T-helper 2 cell treated with Interferon-gamma antibody and Interleukin-4, amounts not matched to agents 5 μg/mL and 100 μg/mL, for 36 hours (primary cell): ENCODE measurements around the gene CCNL2.

Experiments used
- DNase-seq: peaks from one replicate; pipeline ENCODE4 v3.0.0; 2021; ENCODE audit warnings: low spot score
- H3K27ac Mint-ChIP-seq: one replicate; pipeline ENCODE4 v1.8.0; 2021; ENCODE audit warnings: mild to moderate bottlenecking, mixed read lengths
- H3K27me3 Mint-ChIP-seq: one replicate; pipeline ENCODE4 v1.8.0; 2021; ENCODE audit warnings: low read depth, mixed read lengths
- H3K36me3 Mint-ChIP-seq: one replicate; pipeline ENCODE4 v1.8.0; 2021; ENCODE audit warnings: low read depth, mixed read lengths
- H3K4me1 Mint-ChIP-seq: one replicate; pipeline ENCODE4 v1.8.0; 2021; ENCODE audit warnings: low read depth, mixed read lengths
- H3K4me3 Mint-ChIP-seq: one replicate; pipeline ENCODE4 v1.8.0; 2022; ENCODE audit warnings: mild to moderate bottlenecking, moderate library complexity, mixed read lengths
- H3K9me3 Mint-ChIP-seq: one replicate; pipeline ENCODE4 v1.8.0; 2021; ENCODE audit warnings: mixed read lengths

Gene CCNL2

DNA sequence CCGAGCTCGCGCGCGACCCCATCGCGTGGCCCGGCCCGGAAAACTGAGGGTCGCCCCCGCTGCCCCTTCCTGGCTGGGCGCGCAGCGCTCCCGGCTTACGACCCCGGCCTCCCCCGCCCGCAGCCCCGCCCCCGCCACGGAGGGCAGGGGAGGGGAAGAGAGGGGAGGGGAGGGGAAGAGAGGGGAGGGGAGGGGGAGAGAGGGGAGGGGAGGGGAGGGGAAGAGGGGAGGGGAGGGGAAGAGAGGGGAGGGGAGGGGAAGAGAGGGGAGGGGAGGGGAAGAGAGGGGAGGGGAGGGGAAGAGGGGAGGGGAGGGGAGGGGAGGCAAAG, 28.6 kb upstream of the CCNL2 start:
- Mint-ChIP-seq H3K4me3 (no peak overlapping the region), H3K27ac (no peak overlapping the region), H3K36me3 (no peaks in the 10 kb centered on the region), H3K4me1 (no peaks in the 10 kb centered on the region), H3K9me3 (no peaks in the 10 kb centered on the region), H3K27me3 (peaks cover 19% of the 10 kb centered on the region)
- DNase-seq, result no peak

DNA sequence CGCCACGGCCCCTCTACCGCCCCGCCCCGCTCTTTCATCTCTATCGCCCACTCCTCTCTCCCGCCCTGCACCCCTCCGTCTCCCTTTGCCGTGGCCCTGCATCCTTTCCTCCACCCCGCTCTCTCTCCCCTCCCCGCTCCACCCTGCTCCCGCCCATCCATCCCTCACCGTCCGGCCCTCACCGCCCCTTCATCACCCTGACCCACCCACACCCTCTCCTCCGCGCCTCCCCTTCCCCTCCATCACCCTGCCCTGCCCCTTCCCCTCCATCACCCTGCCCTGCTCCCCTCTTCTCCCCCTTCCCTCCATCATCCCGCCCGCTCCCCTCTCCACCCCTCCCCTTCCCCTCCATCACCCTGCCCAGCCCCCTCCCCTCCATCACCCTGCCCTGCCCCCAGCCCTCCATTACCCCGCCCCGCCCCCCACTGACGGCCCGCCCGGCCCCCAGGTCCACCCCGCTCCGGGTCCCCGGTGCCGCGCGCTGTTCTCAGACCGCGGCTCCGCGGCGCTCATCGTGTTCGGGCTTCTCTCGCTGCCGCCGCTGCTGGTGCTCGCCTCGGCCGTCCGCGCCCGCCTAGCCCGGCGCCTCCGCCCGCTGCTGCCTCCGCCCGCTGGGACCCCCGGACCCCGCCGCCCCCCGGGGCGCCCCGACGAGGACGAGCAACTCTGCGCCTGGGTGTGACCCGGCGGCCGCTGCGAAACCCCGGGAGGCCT, 28.1 kb upstream of the CCNL2 start:
- Mint-ChIP-seq H3K27me3 (peaks cover 19% of the 10 kb centered on the region), H3K9me3 (no peaks in the 10 kb centered on the region), H3K4me1 (peaks cover 2% of the 10 kb centered on the region), H3K27ac (no peak overlapping the region), H3K36me3 (no peaks in the 10 kb centered on the region), H3K4me3 (no peak overlapping the region)
- no peak for DNase-seq

DNA sequence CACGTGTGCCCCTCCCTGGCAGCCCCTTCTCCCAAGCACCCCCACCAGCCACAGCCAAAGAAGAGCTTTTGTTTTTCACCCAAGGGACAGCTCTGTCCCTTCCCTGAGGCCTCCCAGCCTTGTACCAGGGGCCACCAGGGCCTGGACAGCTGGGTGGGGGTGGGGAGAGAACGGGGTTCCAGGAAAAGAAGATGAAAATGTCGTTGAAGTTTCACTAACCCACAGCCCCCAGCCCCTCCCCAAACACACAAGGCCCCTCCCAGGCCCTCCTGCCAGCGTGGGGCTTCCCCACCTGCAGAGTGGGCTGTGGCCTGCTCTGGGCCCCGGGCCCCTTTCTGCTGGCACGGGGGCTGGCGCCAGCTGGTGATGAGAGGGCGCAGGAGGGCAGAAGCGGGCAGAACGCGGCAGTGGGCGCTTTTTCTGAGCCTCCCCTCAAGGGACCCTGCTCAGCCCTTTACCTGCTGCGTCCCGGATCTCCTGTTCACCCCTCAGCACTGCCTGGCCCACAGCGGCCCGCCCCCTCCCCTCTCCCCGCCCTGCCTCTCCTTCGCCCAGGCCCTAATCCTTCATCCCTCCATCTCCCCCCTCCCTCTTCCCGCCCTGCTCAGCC, 27.5 kb upstream of the CCNL2 start:
- no peak for DNase-seq
- peak overlapping the region; percentile 12 for H3K4me3 Mint-ChIP-seq
- no peaks in the 10 kb centered on the region for H3K9me3 Mint-ChIP-seq
- H3K27ac Mint-ChIP-seq, result no peak overlapping the region
- peaks cover 2% of the 10 kb centered on the region for H3K4me1 Mint-ChIP-seq
- H3K36me3 Mint-ChIP-seq, result no peaks in the 10 kb centered on the region
- peaks cover 19% of the 10 kb centered on the region for H3K27me3 Mint-ChIP-seq

DNA sequence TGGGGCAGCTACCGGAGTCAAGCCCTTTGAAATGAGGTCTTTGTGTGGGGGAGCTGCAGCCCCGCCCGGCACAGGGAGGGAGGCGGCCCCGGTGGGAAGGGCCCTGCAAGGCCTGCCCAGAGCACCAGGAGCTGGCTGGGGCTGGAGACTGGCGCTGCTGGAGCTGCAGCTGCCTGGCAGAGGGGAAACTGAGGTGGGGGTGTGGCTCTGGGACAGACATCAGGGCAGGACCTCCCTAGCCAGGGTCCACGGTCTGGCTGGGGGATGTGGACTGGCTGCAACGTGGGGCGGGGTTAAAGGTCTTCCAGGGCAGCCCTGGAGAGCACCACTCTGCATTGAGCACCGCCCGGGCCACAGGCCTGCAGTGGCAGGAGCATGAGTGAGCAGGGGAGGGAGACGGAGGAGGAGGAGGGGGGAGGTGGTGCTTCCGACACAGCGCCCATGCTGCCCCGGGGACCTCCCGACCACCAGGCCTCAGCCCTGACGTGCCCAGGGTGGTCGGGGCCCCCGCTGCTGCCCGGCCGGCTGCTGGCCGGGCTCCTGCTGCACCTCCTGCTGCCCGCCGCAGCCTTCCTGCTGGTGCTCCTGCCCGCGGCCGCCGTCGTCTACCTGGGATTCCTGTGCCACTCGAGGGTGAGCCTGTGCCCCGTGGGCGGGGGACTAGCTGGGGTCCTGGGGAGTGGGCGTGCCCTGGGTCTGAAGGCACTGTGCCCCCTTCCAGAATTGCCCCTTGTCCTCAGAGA, 26.8 kb upstream of the CCNL2 start:
- Mint-ChIP-seq H3K9me3 (no peaks in the 10 kb centered on the region), H3K27ac (no peak overlapping the region), H3K4me1 (peaks cover 2% of the 10 kb centered on the region), H3K36me3 (no peaks in the 10 kb centered on the region), H3K4me3 (peak overlapping the region; percentile 12), H3K27me3 (peaks cover 19% of the 10 kb centered on the region)
- no peak for DNase-seq

DNA sequence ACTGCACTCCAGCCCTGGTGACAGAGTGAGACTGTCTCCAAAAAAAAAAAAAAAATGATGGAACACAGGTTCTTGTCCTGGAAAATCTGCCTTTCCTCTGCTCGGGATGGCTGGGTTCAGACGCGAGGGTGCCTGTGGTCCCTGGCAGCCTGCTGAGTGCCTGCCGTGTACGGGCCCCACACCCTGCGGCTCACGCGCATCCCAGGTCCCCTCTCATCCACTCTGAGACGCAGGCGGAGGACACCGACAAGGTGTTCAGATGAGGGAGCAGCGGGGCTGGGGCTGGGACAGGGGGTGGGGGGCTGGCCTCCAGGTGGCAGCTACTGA, 26.3 kb upstream of the CCNL2 start:
- peaks cover 19% of the 10 kb centered on the region for H3K27me3 Mint-ChIP-seq
- no peak for DNase-seq
- no peaks in the 10 kb centered on the region for H3K36me3 Mint-ChIP-seq
- no peak overlapping the region for H3K27ac Mint-ChIP-seq
- no peaks in the 10 kb centered on the region for H3K9me3 Mint-ChIP-seq
- no peak overlapping the region for H3K4me3 Mint-ChIP-seq
- H3K4me1 Mint-ChIP-seq, result peaks cover 2% of the 10 kb centered on the region

DNA sequence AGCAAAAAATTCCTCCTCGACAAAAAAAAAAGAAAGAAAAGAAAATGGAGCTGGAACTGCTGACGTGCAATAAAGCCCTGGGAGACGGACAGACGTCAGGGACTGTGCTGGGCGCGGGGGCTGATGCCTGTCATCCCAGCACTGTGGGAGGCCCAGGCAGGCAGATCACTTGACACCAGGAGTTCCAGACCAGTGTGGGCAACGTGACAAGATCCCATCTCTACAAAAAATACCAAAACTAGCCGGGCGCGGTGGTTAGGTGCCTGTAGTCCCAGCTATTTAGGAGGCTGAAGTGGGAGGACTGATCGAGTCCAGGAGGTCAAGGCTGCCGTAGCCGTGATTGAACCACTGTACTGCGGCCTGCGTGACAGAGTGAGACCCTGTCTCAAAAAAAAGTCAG, 25.6 kb upstream of the CCNL2 start:
- no peaks in the 10 kb centered on the region for H3K9me3 Mint-ChIP-seq
- DNase-seq, result no peak
- H3K27ac Mint-ChIP-seq, result no peak overlapping the region
- peaks cover 15% of the 10 kb centered on the region for H3K27me3 Mint-ChIP-seq
- no peaks in the 10 kb centered on the region for H3K36me3 Mint-ChIP-seq
- no peak overlapping the region for H3K4me3 Mint-ChIP-seq
- H3K4me1 Mint-ChIP-seq, result peaks cover 2% of the 10 kb centered on the region

DNA sequence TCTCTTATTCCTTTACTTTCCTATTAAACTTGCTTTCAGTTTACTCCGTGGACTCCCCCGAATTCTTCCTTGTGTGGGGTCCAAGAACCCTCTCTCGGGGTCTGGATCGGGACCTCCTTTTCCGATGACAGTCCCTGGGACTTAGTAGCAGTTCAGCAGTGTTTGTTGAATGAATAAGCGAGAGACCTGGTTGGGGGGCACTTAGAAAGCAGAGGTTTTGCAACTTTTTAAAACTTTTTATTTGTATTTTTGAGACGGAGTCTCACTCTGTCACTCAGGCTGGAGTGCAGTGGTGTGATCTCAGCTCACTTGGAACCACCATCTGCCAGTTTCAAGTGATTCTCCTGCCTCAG, 24.1 kb upstream of the CCNL2 start:
- Mint-ChIP-seq H3K27me3 (peaks cover 12% of the 10 kb centered on the region), H3K4me1 (peaks cover 2% of the 10 kb centered on the region), H3K36me3 (no peaks in the 10 kb centered on the region), H3K9me3 (no peaks in the 10 kb centered on the region), H3K4me3 (no peak overlapping the region), H3K27ac (no peak overlapping the region)
- no peak for DNase-seq

DNA sequence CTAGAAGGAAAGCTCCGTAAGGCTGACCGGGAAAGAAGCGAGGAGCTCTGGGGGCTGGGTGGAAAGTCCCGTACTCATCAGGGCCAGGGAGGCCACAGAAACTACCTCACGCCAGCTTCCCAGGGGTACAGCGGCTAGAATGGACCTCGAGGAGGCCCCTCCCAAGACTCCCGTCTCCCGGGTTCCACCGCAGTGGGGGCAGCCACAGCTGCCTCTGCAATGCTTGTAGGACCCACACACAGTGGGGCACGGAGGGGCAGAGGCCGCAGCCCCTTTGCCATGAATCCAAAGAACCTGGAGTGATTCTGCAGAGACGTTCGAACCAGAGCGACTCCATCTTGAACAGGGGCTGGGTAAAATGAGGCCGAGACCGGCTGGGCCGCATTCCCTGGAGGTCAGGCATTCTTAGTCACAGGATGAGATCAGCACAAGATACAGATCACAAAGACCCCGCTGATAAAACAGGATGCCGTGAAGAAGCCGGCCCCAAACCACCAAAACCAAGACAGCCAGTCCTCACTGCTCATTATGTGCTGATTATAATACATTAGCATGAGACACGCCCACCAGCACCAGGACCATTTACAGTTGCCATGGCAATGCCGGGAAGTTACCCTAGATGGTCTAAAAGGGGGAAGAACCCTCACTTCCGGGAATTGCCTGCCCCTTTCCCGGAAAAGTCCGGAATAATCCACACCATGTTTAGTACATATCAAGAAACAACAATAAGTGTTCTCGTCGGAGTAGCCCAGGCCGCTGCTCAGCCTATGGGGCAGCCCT, 23.5 kb upstream of the CCNL2 start:
- H3K4me3 Mint-ChIP-seq, result no peak overlapping the region
- no peaks in the 10 kb centered on the region for H3K9me3 Mint-ChIP-seq
- H3K27me3 Mint-ChIP-seq, result peaks cover 12% of the 10 kb centered on the region
- DNase-seq, result no peak
- H3K36me3 Mint-ChIP-seq, result no peaks in the 10 kb centered on the region
- H3K27ac Mint-ChIP-seq, result no peak overlapping the region
- peaks cover 4% of the 10 kb centered on the region for H3K4me1 Mint-ChIP-seq

DNA sequence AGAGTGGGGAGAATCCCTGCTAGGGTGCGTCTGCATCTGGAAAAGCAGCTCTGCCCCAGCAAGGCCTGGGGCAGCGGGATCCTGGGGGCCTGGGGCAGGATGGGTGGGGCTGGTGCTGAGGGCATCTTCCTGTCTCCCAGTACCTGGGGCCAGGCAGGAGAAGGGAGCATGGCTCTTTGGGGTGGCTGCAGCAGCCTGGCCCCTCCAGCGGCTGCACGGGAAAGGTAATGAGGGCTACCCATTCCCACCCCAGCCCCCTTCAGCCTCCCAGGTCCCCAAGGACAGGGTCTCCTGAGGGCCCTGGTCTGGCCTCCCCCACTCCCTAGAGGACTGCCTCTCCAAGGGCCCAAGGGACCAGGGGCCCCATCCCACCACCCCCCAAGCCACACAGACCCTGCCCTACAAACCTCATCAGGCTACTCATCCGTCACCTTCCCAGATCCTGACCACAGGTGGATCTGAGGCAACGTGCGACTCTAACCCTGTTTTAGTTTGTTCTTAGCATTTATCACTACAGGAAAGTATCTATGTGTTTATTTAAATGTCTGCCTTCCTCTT, 22.9 kb upstream of the CCNL2 start:
- no peak for DNase-seq
- H3K4me3 Mint-ChIP-seq, result no peak overlapping the region
- H3K9me3 Mint-ChIP-seq, result no peaks in the 10 kb centered on the region
- no peak overlapping the region for H3K27ac Mint-ChIP-seq
- peaks cover 12% of the 10 kb centered on the region for H3K27me3 Mint-ChIP-seq
- H3K36me3 Mint-ChIP-seq, result no peaks in the 10 kb centered on the region
- H3K4me1 Mint-ChIP-seq, result peaks cover 5% of the 10 kb centered on the region

DNA sequence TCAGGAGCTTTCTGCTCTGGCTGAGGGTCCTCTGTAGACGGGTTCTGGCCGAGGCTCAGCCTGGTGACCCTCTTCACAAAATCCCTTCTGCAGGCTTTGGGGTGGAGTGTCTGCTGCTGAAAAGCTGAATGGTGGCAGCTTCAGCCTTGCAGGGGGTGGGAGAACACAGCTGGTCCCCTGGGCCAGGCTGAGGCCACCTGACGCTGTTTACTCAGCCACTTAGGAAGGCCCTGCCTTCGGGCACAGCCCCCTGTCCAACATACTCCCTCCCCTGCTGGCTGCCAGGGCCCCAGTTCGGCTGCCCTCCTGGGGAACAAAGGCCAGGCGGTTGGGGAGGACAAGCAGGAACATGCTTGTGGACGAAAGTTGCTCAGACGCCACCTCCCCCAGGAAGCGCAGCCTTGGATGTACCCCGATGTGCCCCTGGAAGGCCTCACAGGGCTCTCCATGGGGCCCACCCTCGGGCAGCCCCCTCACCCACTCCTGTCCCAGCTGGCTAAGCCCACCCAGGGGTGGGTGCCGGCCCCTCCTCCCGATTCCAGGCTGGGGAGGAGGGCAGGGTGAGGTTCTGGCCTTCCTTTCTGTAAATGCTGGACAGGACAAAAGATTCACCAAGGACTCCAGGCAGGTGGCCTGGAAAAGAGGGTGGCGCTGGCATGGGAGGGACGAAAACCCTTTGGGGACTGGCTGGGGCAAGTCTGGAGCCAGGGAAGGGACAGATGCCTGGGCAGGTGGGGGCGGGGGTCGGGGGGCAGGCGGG, 22.2 kb upstream of the CCNL2 start, which contains the start of gene ANKRD65:
TSS of gene ANKRD65 (minus strand) at position 130 of the 760 bp plus-strand sequence. CDS start 271 bp downstream, outside the sequence.
- H3K9me3 Mint-ChIP-seq, result no peaks in the 10 kb centered on the region
- no peak within 1 kb of the TSS for H3K27ac Mint-ChIP-seq
- H3K4me3 Mint-ChIP-seq, result no peak within 1 kb of the TSS
- H3K4me1 Mint-ChIP-seq, result peaks cover 5% of the 10 kb centered on the region
- no peak for DNase-seq
- peaks cover 10% of the 10 kb centered on the region for H3K27me3 Mint-ChIP-seq
- H3K36me3 Mint-ChIP-seq, result no peaks in the 10 kb centered on the region

DNA sequence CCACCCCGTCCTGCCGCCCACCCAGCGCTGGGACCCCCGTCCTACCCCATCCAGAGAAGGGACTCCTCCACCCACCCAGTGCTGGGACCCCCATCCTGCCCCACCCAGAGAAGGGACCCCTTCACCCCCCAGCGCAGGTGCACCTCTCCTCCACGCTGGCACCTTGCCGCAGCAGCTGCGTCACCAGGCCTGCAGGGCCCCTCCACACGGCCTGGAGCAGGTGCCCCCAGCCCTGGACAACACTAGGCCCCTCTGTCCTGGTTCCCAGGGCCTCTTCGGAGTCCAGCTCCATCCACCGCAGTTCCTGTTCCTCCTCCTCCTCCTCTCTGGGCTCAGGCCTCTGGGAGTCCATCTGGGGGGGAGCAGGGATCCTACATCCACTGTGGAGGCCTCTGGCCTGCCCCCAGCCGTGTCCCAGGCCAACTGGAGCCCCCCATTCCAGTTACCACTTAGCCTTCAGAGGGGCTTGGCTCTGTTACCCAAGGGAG, 21.6 kb upstream of the CCNL2 start:
- Mint-ChIP-seq H3K27ac (no peak overlapping the region), H3K36me3 (no peaks in the 10 kb centered on the region), H3K4me3 (no peak overlapping the region), H3K9me3 (no peaks in the 10 kb centered on the region), H3K27me3 (peaks cover 10% of the 10 kb centered on the region), H3K4me1 (peaks cover 5% of the 10 kb centered on the region)
- DNase-seq, result no peak

DNA sequence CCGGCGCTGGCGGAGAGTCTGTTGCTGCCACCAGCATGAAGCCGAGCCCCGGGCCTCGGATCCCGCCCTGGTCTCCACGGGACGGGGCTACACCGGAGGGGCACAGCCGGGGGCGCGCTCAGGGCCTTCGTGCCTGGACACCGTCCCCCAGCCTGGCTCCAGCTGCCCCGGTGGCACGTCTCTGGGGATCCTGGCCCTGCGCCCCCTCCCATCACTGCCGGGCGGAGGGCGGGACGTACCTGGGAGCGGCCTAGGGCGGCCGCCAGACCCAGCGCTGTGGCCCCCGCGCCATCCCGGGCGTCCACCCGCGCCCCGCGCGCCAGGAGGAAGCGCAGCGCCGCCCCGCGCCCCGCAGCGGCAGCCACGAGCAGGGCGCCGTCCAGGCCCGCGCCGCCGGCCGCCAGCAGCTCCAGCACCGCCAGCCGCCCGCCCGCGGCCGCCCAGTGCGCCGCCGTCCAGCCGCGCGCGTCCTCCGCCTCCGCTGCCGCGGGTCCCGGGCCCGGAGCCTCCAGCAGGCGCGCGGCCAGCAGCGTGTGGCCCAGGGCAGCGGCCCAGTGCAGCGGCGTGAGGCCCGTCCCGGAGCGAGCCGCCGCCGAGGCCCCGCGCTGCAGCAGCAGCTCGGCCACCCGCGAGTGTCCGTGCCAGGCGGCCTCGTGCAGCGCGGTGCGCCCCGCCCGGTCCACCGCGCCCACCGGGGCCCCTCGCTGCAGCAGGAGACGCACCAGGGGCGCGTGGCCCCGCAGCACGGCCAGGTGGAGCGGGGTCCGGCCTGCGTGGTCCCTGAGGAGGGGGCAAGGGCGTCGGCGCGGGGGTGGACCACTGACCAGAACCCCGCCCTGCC, 20.9 kb upstream of the CCNL2 start:
- no peak overlapping the region for H3K27ac Mint-ChIP-seq
- H3K27me3 Mint-ChIP-seq, result peaks cover 7% of the 10 kb centered on the region
- no peaks in the 10 kb centered on the region for H3K9me3 Mint-ChIP-seq
- H3K36me3 Mint-ChIP-seq, result no peaks in the 10 kb centered on the region
- peaks cover 5% of the 10 kb centered on the region for H3K4me1 Mint-ChIP-seq
- DNase-seq, result no peak
- H3K4me3 Mint-ChIP-seq, result no peak overlapping the region
